Astrocyte of the cerebellum (primary cell): Measurements from ENCODE around the gene GMEB2.
"Not testable (repeated sequence)": the region's sequence is repeated elsewhere in the genome, so short reads cannot be mapped to it uniquely, and the experiment has no call there.

ENCODE experiments used
- DNase-seq: peaks from one replicate; pipeline ENCODE4 v3.0.0-alpha.2; 2011; ENCODE audit warnings: low read depth
- H3K4me3 ChIP-seq: 2 replicates; pipeline ENCODE4 v1.5.1; 2011; ENCODE audit warnings: mild to moderate bottlenecking, low read depth, low read length, moderate library complexity
- in situ Hi-C: cut with HindIII; loops from 2 replicates; pipeline ENCODE4 v1.10.0; 2017; ENCODE audit warnings: low sequenced_read_pairs
- TF ChIP-seq, protein P1 (sequence below): IDR thresholded peaks from 2 replicates; pipeline ENCODE4 v1.5.1; 2012; ENCODE audit warnings: low read length, low read depth, moderate library complexity, mild to moderate bottlenecking; ENCODE audit errors: missing control alignments

GMEB2 gene

DNA sequence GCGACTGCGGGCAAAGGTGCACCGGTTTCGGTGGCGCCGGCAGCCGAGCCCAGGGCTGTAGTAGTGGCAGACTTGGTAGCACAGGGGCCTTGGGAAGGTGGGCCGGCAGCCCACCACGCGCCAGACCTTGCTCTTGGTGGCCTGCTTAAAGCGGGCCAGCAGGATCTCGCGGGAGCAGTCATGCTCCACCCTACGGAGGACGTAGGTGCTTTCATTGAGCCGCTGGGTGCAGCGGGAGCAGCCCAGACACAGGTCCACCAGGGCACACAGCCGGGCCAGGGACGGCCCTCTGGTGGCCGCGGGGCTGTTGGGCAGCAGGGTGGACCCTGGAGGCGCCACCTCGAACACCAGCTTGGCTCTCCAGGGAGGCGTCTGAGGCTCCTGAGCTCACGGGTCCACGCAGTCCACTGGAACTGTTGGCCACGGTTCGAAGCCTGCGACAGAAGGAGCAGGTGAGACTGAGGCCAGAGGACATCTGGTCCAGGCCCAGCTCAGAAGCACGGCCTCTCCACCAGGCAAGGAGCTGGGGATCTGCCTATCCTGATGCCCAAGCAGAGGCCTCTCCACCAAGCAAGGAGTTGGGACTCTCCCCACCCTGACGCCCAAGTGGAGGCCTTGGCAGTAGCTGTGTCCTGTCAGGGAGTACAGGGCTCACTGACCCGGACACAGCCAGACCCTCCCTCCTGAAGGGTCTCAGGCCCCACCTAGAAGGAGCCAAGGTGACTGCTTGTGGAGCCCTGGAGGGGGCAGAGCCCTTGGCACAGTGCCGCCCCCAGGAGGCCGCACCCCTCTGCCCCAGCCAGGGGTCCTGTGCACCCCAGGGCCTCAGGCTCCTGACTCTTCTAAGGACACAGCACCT is 53.9 kb downstream of the GMEB2 start:
- peak overlapping the region; percentile 70 for H3K4me3 ChIP-seq
- DNase-seq = no peak
- TF ChIP-seq, protein P1, sequence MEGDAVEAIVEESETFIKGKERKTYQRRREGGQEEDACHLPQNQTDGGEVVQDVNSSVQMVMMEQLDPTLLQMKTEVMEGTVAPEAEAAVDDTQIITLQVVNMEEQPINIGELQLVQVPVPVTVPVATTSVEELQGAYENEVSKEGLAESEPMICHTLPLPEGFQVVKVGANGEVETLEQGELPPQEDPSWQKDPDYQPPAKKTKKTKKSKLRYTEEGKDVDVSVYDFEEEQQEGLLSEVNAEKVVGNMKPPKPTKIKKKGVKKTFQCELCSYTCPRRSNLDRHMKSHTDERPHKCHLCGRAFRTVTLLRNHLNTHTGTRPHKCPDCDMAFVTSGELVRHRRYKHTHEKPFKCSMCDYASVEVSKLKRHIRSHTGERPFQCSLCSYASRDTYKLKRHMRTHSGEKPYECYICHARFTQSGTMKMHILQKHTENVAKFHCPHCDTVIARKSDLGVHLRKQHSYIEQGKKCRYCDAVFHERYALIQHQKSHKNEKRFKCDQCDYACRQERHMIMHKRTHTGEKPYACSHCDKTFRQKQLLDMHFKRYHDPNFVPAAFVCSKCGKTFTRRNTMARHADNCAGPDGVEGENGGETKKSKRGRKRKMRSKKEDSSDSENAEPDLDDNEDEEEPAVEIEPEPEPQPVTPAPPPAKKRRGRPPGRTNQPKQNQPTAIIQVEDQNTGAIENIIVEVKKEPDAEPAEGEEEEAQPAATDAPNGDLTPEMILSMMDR = peak; percentile 27
- in situ Hi-C loops = no loop called here

GRCh38 chr20:63572071-63572787 is 54.7 kb downstream of the GMEB2 start:
- in situ Hi-C loops = no loop called here
- TF ChIP-seq, protein P1 = no peak
- no peak for DNase-seq
- no peak overlapping the region for H3K4me3 ChIP-seq

- in situ Hi-C loops, H3K4me3 ChIP-seq, DNase-seq: not testable (repeated sequence)
Measured at GRCh38 chr20:63571087-63571478, 55.8 kb downstream of the GMEB2 start.

- H3K4me3 ChIP-seq = no peak overlapping the region
- in situ Hi-C loops = no loop called here
- TF ChIP-seq, protein P1 = no peak
- no peak for DNase-seq
Measured at GRCh38 chr20:63570281-63571086, 56.4 kb downstream of the GMEB2 start.

- in situ Hi-C loops = no loop called here
- TF ChIP-seq, protein P1 = no peak
- no peak for DNase-seq
- no peak overlapping the region for H3K4me3 ChIP-seq
Measured at GRCh38 chr20:63568986-63569949, 57.6 kb downstream of the GMEB2 start.

DNA sequence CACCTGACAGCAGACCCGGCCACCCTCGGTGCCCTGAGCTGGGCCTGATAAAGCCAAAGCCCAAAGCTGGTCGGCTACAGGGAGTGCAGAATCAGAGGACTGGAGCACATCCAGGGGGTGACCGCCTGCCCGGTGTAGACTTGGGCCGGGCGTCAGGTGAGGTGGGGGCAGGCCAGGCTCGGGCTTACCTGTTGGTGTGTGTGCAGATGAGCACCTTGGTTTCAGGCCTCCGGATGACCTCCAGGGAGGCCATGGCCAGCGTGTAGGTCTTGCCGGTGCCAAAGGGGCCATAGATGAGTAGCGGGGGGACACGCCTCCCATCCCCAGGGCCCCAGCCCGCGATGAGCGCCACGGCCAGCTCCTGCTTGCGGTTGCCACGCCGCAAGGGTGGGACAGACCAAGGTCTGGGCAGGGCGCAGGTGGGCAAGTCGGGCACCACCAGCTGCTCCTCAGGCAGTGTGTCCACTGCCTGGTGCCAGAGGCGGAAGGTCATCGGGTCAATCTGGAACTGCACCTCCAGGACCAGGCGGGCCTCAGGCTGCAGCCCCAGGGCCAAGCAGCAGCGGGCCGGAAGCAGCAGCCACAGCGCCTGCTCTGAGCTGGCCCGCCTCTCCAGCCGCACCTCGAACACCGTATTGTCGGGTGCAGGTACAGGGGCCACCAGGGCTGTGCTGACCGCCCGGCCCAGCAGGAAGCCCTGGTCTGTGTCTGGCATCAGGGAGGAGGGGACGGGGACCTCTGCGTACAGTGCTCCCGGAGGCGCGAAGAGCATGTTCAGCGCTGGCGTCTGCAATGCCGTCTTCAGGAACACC is 58.5 kb downstream of the GMEB2 start:
- TF ChIP-seq, protein P1 = no peak
- in situ Hi-C loops = no loop called here
- DNase-seq = no peak
- no peak overlapping the region for H3K4me3 ChIP-seq
